T-helper 2 cell treated with Interferon-gamma antibody and Interleukin-4, amounts not matched to agents 100 ng/mL and 5 ng/mL, for 36 hours (primary cell): ENCODE results near the gene EP400. TPM values are rescaled to one million over a fixed set of nuclear protein-coding genes. Genes with fewer than 3 reads are reported as not detected.
"Not testable (repeated sequence)": the region's sequence is repeated elsewhere in the genome, so short reads cannot be mapped to it uniquely, and the experiment has no call there.

Experiments
- intact Hi-C: fragments of 100-400 bp; cut with micrococcal nuclease; formaldehyde crosslinking; loops from one replicate; pipeline ENCODE4 v1.15.1; 2023
- total RNA-seq: library from RNA; stranded (reverse); gene quantifications from 2 replicates; pipeline ENCODE4 v1.2.3, GENCODE V29; 2022

Gene EP400
- total RNA-seq, 1 donor from 2014 or later: 56.4 TPM

DNA sequence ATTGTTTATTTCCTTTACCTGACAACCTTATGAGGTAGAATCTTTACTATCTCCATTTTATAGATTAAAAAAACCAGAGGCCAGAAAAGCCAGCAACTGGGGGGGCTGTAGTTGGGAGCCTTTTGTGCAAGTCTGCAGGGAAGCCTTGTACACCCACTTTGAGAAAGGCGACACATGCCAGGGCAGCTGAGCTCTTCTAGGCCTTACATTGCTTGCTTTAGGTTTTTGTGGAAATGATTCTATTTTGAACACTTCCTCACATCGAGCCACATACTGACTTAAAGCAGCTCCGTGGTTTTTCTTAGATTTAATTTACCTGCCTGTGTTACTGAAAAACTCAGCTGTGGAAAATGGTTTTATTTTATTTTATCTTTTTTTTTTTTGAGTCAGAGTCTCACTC lies 34.6 kb downstream of the EP400 start:
- intact Hi-C loops: no loop called here

DNA sequence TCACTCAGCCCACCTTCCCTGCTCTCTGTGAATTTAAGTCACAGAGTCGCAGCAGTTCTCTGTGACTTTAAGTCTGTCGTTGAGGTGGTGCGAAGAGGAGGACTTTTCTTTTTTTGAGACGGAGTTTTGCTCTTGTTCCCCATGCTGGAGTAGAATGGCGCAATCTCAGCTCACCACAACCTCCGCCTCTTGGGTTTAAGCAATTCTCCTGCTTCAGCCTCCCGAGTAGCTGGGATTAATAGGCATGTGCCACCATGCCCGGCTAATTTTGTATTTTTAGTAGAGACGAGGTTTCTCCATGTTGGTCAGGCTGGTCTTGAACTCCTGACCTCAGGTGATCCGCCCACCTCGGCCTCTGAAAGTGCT lies 35.8 kb downstream of the EP400 start:
- intact Hi-C loops: not testable (repeated sequence)

DNA sequence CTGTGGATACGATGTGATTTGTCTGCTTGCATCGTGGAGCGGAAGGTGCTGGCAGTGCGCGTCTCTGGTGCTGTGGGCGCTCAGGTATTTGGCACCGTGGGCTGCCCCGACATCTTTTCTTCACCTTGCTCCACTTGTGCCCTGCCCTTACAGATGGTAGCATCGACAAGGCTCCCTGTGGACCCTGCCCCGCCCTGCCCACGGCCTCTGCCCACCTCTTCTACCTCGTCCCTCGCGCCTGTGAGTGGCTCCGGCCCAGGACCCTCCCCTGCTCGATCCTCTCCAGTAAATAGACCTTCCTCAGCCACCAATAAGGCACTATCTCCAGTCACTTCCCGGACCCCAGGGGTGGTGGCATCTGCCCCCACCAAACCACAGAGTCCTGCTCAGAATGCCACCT lies 36.6 kb downstream of the EP400 start:
- intact Hi-C loops: no loop called here

DNA sequence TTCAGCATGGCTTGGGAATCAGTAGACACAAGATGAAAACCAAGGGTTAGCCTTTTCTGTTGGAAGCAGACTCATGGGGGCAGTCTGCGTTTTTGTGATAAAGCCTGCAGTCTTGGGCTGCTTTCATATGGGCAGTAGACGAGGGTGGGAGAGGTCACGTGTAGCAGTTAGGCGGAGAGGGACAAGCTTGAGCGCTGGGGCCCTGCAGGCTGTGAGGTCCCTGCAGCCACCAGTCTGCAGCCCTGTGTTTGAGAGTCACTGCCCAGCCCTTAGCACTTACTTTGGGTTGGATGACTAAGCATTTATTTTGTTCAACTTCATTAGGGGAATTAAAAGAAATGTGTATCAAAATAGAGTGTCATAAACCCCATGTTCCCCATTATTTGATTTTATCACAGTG lies 37.2 kb downstream of the EP400 start:
- intact Hi-C loops: no loop called here

DNA sequence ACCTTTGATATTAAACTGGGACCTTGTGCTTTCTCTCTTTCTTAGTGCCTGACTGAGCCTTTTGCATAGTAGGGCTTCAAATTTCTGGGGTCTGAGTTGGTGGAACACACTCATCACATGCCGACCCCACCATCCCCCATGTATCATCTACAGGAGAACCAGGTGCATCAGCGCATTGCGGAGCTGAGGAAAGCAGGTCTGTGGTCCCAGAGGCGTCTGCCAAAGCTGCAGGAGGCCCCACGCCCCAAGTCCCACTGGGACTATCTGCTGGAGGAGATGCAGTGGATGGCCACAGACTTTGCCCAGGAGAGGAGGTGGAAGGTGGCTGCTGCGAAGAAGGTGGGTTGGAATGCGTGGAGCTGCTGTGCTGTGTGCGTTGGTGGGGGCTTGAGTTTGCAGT lies 37.8 kb downstream of the EP400 start:
- intact Hi-C loops: no loop called here

DNA sequence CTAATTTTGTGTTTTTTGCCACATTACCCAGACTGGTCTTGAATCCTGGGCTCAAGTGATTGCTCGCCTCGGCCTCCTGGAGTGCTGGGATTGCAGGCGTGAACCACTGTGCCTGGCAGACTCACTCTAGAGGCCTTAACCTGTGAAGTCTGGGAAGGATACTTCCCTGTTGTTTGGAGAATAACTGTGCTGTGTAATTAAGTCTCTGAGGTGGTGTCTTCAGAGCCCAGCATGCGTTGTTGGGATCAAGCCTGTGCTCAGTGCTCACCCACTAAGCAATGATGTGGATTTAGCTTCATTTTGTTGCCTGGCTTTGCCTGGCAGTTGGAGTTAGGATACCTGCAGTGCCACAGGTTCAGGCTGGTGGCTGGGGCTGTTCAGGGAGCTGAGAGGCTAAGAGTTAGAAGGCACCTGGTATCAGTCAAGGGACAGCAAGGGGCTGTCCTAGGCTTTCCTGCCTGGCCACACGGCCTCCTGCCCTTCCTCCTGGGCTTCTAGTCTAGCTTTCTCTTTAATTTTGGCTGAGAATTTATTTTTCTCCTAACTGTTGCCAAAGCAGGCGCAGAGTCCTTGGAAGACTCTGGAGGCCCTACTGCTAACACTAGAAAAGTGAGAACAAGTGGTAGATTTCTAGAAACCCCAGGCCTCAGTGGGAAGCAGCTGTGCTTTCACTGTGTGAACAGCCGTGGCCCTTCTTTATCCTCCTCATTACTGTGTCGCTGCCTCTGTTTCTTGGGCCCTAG lies 38.5 kb downstream of the EP400 start:
- intact Hi-C loops: no loop called here

DNA sequence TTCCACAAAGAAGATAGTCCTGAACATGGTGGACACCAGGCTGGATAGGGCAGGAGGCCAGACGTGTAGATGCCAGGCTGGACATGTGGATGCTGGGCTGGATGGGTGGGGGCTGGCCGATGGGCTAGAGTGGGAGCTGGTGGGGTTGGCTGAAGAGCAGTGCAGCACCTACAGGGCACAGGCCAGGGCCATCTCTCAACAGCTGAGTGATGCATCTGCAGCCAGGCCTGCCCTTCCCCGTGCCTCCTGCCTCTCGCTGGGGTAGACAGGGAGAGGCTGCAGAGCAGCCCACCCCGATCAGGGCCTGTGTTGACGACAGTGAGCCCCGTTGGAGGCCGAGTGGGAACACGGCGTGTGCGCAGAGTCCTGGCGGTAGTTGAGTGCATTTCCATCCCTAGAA lies 39.3 kb downstream of the EP400 start:
- intact Hi-C loops: no loop called here

DNA sequence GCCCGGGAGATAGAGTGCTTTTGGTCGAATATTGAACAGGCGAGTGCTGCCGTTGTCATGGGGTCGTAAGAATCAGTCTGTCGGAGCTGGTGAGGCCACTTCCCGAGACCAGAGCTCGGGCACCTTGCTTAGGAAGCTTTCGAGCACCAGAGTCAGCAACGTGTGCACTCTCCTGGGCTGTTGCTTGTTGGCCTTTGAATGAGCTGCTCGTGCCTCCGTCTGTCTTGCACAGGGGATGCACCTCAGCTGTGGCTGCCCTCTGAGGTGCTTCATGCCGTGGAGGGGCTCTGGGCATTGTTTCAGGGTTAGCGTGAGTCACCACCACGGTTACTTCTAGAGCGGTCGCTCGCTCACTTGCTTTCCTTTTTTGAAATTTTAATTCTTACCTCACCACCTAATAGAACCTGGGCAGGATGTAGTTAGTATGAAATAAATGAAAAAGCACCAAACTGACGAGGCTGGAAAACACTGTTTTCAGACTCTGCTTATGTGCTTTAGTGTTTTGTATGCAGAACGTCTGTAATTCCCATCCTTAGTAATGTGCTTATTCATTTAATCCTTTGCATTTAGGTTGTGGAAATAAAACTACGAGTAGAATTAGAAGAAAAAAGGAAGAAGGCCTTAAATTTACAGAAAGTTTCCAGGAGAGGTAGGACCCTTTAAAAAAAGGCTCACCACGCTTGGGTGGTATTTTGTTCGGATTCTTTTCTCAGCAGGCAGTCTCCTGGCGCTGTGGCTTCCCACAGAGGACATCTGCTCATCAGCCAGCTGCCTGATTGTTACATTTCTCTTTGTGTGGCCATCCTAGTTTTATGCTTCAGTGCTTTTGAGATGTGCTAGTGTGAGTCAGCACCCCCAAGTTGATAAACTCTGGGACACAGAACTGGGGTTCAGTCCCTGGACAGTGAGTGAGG lies 40.6 kb downstream of the EP400 start:
- intact Hi-C loops: no loop called here

DNA sequence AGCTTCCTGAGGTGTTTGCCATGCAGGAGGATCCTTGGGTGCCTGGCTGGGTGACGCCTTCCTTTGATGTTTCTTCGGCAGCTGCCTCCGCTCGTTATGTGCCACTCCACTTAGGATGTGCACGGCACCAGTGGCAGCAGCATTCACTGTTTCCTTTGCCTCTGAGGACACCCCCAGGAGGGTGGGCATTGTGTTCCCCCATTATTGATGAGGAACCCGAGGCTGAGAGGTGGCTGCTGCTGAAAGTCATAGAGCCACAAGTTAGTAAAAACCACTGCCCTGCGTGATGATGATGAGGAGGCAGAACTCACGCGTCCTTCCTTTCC lies 41.2 kb downstream of the EP400 start:
- intact Hi-C loops: no loop called here

DNA sequence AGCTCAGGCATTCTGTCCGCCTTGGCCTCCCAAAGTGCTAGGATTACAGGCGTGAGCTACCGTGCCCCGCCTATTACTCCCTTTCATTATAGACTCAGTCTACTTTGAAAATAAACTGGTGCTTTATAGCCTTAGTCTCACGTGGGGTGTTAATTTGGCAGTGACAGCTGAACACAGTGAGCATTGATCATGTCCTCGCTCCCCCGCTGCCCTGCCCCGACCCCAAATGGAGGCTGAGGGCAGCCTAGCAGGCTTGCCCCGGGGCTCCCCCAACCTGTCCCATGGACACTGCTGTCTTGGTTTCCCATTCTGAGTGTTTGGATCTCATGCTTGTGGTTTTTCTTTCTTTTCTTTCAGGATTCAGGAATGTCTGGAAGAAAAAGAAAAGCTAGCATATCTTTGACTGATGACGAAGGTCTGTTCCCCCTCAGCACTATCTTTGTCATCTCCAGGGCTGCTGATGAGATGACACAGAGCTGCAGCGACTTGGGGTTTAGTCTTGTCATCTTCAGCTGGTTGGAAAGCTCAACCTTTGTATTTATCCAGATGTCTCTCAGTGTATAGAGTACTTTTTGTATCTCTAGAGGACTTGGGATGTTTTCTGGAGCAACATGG lies 42.2 kb downstream of the EP400 start:
- intact Hi-C loops: no loop called here

DNA sequence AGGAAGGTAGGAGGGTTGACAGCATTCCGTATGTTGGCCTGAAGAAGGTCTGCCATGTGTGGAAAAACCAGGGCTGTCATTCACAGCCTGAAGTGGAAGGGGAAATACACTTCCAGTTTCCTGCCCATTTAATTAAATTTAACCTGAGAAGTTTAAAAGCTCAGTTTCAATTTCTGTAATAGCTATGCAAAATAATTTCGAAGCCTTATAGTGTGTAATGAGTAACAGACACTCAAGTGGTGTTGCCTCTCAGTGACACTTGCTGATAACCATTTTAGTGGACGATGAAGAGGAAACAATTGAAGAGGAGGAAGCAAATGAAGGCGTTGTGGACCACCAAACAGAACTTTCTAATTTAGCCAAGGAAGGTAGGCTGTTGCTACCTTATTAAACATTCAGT lies 44.8 kb downstream of the EP400 start:
- intact Hi-C loops: no loop called here

DNA sequence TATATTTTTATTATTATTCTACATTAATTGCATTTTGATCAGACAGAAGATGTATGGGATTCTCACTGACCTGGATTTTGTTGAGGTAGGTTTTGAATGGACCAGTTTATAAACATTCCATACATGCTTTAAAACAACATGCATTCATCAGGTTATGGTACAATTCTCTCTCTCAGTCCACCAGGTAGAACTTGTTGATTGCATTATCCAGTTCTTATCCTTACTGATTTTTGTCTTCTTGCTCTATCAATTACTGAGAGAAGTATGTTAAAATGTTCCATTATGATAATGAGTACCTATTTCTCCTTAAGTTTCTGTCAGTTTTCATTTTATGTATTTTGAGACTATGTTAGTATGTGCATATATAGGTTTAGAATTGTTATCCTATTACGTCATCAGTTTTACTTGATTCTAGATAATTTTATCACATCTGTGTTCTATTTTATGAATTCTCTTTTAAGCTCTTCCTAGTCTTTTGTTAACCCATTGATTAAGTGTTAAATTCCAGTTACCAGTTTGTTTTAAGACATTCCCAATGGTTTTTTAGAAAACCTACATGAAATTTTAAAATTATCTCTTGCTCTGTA lies 50.6 kb downstream of the EP400 start:
- intact Hi-C loops: no loop called here

DNA sequence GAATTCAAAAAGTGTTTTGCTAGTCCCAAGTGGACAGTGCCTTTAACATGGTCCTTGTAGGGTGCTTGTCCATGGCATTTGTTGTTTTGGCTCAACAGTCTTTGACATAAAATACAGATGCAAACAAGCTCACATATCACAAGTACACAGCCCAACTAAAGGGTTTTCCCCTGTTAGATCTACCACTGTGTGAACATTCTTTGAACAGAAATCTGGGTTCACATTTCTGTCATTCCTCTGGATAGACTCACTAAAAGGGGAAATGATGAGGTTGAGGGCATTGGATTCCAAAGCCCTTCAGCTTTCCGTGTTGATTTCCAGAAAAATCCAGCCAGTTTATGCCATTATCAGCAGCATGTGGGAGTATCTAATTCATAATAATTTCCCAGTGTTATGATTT lies 54.1 kb downstream of the EP400 start:
- intact Hi-C loops: no loop called here

DNA sequence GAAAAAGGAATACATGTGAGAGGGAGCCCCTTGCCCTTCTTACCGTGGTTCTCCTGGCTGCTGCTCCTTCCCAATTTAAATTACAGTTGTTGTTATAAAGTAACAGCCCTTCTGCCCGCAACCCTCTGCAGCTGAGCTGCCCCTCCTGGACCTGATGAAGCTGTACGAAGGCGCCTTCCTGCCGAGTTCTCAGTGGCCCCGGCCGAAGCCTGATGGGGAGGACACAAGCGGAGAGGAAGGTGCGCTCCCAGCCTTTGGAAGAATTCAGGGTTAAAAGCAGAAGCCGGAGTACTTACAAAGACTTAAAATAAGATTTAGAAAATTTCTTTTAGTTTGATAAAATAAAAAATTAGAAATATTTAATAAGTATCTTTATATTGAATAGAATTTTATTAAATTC lies 55.2 kb downstream of the EP400 start:
- intact Hi-C loops: no loop called here

DNA sequence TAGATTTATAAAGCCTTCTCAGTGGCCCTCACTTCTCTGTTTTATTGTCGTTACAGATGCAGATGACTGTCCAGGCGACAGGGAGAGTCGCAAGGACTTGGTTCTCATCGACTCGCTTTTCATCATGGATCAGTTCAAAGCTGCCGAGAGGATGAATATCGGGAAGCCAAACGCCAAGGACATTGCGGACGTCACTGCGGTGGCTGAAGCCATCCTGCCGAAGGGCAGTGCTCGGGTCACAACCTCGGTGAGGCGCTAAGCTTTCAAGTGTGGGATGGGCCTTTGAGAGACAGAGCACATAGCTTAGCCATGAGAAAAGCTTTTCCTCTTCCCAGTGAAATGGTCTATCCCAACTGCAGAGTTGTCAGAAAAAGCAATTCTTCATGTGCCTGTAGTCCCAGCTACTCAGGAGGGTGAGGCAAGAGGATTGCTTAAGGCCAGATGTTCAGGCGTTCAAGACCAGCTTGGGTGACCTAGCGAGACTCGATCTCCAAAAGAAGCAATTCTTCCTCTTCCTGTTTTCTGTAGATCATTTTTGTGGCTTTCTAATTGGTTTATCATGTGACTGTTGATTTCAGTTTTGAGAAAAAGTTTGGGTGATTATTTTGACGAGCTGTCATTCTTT lies 56.4 kb downstream of the EP400 start:
- intact Hi-C loops: no loop called here

DNA sequence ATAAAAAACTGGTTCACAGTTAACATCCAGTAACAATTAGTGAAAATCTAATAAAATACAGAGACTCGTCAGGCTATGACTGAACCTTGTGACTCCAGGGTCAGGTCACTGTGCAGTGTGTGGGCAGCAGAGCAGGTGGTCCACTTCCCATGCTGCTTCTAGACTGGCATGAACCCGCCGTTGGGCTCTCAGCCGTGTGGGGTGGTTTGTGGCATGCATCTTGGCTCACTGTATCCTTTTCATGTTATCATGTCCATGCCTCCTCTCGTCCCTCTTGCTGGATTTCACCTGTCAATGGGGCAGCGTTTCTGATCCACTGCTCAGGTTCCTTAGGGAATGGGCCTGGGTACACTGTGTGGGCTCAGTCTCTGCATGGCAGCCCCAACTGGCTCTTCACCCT lies 57.3 kb downstream of the EP400 start:
- intact Hi-C loops: no loop called here

DNA sequence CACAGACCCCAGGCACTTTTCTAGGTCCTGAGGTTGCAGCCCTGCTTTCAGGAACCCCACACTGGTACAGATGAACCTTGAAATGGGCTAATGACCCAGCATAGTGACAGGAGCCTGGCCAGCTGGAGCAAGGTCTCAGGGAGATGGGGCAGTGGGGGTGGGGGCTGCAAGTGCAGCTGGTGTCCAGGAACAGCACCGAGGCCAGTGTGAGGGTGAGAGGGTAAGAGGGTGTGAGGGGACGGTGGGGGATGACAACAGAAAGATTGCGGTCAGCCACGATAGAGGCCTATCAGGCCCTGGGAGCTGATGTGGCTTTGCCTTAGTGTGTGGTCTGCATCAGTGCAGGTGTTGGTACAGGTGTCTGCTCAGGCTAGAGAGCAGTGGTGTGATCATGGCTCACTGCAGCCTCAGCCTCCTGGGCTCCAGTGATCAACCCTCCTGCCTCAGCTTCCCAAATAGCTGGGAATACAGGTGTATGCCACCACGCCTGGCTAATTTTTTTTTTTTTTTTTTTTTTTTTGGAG lies 59.7 kb downstream of the EP400 start:
- intact Hi-C loops: no loop called here

DNA sequence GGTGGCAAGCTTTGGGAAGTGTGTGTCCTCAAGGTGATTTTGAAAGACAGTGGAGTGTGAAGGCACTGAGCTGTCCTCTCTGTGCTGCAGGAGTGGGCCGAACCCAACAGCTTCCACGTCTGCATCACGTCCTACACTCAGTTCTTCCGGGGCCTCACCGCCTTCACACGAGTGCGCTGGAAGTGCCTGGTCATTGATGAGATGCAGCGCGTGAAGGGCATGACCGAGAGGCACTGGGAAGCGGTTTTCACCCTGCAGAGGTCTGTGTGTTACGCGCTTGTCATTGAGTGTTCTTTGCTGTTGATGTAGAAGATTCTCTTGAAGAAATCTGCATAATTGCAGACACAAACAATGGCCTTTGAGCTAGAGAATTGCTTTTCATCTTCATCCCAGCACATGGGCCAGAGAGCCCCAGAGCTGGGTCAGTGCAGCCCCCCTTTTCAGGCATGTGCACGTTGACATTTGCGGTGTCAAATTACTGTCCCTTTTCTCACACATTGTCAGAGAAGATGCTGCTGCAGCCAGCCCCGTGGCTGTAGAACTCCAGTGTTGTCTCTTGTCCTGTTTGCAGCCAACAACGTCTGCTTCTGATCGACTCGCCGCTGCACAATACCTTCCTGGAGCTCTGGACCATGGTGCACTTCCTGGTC lies 63.3 kb downstream of the EP400 start:
- intact Hi-C loops: no loop called here

DNA sequence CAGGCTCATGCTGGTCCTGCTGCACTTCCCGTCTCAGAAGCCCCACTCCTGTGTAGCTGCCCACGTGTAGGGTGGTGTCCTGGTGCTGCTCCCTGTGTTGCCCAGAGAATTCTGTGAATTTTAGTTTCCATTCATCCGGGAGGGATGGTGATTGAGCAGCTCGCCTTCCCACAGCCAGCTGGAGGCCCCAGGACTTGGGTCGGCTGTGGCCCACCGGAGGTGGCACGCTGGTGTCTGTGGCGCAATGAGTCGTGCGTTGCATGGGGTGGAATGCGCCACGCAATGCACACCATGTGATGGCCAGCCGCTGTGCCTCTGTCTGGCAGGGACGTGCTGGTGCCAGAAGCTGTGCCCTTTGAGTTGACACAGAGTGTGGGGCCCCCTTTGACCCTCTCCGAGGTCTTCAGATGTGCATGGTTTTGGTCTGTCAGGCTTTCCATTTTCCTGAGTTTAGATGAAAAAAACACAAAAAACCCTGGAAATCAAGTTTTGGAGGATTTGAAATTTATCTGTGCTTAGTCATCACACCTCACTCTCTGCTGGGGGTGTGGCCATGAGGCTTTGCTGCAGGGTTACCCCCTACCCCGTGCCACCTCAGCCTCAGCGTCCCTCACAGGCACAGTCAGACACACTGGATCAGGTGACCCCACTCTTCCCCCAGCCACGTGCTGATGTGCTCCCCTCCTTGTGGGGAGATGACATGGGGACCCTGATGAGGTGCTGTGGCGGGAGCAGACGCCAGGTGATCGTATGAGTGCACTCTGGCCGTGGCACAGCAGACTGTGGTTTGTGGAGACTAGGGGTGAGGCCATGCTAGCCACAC lies 64.6 kb downstream of the EP400 start:
- intact Hi-C loops: no loop called here

DNA sequence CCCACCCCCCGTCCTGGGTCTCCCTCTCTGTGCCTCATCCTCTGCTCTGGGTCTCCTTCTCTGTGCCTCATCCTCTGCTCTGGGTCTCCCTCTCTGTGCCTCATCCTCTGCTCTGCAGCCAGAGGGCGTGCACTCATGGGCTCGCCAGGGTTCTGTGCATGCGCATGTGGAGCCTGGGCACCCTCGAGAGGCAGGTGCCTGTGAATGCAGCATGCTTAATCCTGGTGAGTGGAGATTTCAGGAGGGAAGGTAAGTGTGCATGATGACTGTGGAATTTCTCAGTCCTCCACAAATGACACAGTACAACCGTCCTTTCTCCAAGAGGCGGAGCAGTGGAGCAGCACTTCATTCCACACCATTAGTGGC lies 65.2 kb downstream of the EP400 start:
- intact Hi-C loops: no loop called here
